ENCODE results near the gene SLCO2B1. TPM values are rescaled to one million over a fixed set of nuclear protein-coding genes. Genes with fewer than 3 reads are reported as not detected.

Gene SLCO2B1
- polyA plus RNA-seq, 1 donor: 8.2 TPM

DNA sequence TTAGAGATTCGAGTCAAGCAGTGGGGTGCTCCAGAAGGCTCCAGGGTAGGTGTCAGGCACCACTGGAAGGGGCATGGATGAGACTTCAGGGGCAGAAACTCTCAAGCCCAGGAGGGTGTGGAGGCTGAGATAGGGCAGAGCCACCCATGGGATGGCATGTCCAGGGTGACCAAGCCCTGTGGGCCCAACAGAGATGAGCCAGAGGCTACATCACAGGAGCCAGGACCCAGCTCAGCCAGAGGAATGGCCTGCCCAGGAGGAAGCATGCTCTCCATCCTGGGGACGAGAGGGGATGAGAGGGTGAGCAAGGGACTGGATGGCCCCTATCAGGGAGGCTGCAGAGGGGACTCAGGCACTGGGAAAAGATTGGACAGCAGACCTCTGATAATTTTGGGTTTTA, 42.8 kb downstream of the SLCO2B1 start:
- DNase-seq: no peak

DNA sequence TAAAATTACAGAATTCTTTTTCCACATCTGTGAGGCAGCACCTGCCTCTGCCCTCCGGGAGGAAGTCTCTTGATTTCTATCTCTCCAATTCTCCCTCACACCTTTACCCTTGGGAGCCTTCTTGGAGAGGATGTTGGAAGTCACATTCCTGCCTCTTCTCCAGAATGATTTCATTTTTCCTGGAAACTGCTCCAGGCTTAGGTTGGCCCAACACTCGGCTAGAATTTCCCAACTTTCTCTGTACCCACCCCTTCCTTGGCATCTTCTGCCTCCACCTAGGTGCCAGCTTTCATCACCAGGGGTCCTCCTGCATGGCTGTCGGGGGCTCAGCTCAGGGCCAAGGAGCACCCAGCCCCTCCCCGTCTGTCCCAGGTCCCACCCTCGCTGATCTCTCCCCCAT, 43.2 kb downstream of the SLCO2B1 start:
- DNase-seq: no peak

- DNase-seq: no peak
These were observed 44.5 kb downstream of the SLCO2B1 start for GRCh38 chr11:75195167-75195962.

DNA sequence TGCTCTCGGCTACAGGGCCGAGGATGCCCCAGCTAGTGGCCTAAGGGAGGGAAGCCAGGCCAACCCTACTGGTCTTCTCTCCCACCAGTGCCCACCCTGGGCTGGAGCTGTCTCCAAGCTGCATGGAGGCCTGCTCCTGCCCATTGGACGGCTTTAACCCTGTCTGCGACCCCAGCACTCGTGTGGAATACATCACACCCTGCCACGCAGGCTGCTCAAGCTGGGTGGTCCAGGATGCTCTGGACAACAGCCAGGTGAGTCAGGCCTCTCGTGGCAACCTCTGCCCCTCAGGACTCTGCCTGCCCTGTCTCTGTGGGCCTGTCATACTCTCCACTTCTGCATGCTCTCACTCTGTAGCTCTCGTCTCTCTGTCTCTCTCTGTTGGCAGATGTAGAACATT, 45.5 kb downstream of the SLCO2B1 start:
- DNase-seq: no peak

DNA sequence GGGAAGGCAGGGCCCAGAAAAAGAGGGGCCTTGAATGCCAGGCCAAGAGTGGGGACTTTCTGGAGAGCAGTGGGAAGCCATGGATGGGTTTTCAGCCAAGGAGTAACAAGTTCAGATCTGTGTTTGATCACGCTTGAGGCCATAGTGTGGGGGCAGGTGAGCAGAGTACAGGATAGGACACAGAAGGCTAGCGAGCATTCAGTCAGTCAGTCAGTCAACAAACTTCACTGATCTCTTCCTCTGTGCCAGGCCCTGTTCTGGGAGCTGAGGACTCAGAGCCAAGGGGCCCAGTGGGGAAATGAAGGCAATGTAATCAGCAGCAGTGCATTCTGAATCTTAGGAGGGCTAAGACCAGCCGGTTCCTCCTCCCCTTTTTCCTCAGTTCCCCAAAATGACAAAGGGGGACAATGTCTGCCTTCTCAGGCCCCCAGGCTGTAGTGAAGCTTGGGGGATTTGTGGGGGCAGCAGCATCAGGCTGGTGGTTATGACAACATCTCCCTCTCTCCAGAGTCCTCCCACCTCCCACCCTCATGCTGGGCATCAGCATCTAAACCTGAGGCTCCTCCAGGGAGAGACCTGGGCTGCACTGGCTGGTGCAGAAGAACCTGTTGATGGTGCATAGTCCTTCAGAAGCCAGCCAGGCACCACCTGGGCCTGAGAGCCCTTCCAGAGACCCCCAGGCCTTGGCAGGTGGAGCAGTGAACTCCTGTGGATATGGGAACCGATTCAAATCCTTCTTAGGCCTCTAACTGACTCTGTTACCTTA, 46.8 kb downstream of the SLCO2B1 start:
- DNase-seq: no peak

- no peak for DNase-seq
These were observed 47.5 kb downstream of the SLCO2B1 start for GRCh38 chr11:75198278-75198973.

DNA sequence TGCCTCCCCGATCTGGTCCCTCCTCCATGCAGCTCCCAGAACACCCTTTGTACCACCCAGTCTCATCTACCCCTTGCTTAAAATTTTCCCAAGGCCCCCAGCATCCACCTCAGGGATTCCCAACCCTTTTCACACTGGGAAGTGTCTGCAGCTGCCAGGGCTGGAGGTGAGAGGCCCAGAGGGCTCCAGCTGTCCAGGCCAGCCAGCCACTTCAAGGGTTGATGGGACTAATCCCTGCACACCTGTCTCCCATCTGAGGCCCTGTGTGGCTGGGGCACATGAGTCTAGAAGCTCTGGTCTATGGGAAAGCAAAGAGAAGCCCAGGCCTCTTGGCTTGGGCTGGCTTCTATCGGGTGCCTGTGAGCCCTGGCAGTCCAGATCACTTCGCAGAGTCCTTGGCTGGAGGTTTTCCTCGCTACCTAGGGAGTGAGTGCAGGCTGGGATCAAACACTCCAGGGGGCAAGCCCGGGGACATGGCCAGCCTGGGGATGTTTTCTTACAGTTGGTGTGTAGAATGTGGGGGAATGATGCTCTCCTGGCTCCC, 48.6 kb downstream of the SLCO2B1 start:
- DNase-seq: no peak

DNA sequence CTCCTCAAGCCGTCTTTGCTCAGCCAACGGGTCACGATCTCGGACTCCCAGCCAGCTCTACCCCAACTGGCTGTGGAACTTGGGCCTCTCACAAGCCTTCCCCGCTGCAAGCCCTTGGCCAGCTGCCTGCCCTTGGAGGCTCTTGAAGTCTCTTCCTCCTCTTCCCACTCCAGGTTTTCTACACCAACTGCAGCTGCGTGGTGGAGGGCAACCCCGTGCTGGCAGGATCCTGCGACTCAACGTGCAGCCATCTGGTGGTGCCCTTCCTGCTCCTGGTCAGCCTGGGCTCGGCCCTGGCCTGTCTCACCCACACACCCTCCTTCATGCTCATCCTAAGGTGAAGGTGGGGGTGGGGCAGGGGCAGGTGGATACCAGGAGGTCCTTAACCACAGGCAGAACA, 49.1 kb downstream of the SLCO2B1 start:
- DNase-seq: no peak

DNA sequence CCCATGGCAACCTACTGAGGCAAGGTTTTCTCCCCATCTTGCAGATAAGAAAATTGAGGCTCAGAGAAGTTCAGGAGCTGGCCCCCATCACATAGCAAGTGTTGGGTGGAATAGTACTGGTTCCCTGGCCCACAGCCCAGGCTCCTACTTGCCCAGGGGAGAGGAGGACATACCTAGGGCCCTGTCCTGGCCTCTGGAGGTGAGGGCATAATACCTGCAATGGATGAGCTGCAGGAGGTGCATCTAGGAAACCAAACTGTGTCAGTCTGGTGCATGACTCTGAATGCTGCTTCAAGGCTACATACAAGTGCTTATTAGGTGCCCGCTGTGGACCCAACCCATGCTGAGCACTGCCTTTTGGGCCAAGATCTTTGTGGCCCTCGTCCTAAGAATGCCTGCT, 49.6 kb downstream of the SLCO2B1 start:
- no peak for DNase-seq

DNA sequence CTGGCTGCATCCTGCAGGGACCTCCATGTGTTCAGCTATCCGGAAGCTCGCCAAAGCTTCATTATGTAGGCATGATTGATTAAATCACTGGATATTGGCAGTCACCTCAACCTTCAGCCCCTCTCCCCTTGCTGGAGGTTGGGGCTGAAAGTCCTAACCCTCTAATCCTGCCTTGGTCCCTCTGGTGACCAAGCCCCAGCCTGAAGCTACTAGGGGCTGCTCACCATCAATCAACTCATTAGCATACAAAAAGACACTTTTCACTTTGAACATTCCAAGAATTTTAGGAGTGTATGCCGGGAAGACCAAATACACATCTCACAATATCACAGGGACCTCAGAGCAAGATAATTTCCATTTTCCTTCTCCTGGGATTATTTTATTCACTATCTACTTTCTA, 50.9 kb downstream of the SLCO2B1 start:
- DNase-seq: no peak

DNA sequence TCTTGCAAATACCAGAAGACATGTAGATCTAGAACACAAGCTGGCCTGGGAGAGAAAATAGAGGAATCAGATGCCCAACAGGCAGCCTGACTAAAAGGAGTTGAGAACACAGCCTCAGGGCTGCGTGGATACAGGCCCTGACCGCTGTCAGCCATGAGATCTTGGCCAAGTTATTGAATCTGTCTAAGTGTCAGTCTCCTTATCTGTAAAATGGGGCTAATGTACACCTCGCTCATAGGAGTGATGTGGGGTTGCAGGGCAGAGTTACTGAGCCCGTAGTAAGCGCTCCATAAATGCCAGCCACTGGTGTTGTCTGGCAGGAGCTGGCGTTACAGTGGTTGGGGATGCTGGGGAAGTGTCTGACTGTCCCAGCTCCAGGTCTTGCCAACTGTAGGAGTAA, 51.3 kb downstream of the SLCO2B1 start:
- DNase-seq: no peak

DNA sequence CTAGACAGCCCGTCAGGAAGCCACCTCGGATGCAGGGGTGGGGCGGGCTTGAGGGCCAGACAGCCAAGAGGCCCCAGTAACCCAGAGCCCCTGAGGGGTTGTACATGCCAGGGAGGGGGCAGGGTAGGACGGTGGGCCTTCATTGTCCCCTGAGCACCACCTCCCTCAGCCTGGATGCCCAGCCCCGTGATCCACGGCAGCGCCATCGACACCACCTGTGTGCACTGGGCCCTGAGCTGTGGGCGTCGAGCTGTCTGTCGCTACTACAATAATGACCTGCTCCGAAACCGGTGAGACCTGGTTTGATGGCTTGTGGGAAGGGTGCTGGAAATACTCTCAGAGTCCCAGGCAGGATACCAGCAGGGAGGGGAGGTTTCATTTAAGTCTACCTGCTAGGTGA, 52.2 kb downstream of the SLCO2B1 start:
- no peak for DNase-seq

- DNase-seq: no peak
These were observed 52.7 kb downstream of the SLCO2B1 start for GRCh38 chr11:75203641-75204011.

DNA sequence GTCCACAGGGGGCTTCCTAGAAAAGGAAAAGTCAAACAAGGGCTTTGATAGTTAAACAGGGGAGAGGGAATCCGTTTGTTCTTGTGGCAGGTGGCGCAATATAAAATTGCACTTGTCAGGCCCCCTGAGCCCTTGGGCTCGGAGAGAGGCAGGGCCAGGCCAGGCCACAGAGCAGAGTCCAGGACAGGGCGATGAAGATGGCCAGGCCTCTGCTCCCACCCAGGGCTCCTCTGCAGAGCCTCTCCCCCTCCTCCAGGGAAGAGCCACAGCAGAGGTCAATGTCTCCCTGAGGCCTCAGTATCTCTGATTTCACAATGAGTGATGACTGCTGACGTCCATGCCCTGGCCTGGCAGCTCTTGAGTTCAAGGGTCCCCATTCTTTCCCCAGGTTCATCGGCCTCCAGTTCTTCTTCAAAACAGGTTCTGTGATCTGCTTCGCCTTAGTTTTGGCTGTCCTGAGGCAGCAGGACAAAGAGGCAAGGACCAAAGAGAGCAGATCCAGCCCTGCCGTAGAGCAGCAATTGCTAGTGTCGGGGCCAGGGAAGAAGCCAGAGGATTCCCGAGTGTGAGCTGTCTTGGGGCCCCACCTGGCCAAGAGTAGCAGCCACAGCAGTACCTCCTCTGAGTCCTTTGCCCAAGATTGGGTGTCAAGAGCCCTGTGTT, 53.2 kb downstream of the SLCO2B1 start:
- DNase-seq: no peak

GRCh38 chr11:75204685-75205563, 54.0 kb downstream of the SLCO2B1 start:
- DNase-seq: peak; percentile 82

DNA sequence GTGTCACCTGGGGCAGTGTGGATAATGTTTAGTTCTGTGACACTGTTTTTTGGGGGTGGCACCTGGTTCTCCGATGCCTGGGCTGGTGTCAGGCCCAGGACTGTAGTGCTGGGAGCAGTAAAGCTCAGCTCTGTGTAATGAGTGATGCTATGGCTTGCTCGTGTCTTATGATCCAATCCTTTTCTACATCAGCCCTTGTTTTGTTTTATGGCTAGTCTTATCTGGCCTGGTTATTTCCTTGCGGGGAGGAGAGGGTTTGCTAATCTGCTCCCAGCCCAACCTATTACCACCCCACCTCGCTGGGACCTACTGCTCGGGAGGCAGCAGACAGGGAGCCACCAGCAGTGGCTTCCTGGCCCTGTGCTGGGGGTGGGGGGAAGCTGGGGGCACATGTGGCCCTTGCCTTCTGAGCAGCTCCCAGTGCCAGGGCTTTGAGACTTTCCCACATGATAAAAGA, 54.7 kb downstream of the SLCO2B1 start:
- no peak for DNase-seq

DNA sequence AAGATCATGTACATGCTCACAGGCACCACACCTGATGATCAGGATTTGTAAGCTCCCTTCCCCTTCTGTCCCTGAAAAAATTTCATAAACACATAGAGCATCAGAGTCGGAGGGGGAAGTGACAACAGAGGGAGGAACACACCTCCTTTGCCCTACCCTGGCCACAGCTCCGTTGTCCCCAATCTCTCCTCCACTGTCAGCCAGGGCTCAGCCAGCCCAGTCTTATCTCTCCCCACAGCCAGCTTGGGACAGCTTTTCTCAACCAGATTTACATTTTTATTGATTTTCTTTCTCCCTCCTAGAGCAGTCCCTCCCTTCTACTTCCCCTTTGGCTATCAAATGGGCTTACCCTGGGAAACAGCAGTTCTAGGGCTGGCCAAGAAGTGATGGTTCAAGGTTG, 57.5 kb downstream of the SLCO2B1 start:
- no peak for DNase-seq

DNA sequence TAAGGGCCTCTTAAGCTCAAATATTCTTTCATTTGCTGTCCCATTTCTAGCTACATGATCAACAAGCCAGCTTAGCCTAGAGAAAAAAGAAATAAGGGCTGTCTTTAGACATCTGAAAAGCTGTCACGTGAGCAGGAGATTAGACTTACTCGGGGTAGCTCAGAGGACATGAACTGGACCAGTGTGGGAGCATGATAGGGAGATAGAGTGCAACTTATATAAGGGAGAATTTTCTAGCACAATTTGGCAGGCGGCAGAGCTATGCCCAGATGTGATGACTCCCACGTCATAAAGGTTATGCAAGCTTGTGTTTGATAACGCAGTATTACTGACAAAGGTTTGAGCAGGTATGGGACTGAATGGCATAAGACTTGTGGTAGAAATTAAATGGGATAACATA, 61.5 kb downstream of the SLCO2B1 start:
- no peak for DNase-seq

DNA sequence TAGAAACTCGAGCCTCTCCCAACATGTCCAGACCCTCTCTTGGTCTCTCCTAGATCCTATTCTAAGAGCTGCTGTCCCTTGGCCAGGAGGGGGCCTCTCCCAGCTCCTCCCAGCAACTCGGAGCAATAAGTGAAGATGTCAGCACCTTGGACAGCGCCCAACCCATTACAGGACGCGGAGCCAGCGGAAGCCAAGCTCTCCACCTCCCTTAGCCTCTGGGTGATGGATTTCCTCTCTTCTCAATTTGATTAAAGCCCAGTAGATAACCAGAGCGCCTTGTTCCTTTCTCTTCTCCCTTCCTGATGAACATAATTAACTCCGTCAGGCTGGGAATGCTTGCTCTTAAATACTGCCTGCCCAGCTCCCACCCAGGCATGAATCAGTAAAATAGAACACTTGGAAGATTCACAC, 63.5 kb downstream of the SLCO2B1 start:
- DNase-seq: peak; percentile 89

GRCh38 chr11:75214843-75215242, 63.9 kb downstream of the SLCO2B1 start:
- no peak for DNase-seq

DNA sequence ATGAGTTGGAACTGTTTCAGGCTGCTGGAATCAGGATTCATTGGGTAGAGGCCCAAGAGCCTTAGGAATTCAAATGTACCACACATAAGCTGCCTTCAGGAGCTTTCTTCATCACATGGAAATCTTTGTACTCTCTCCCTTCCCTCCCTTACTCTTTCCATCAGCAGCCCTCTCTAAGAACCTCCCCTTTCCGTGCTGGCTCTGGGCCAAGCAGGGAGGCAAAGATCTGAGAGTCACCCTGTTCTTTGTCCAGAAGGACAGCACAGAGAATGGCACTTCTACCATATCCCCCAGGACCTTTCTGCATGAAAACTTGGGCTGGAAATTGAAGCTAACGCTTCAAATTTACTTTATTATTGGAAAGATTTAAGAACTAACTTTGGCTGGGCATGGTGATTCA, 69.0 kb downstream of the SLCO2B1 start:
- DNase-seq: no peak

Data from left kidney (tissue), 2 donors.